Stimulated activated CD4-positive, alpha-beta T cell treated with anti-CD3 and anti-CD28 coated beads, TNF-alpha, amount 100 ng/mL, for 1 hour (primary cell): ENCODE data around the gene TTC5.
"Not testable (repeated sequence)": the region's sequence is repeated elsewhere in the genome, so short reads cannot be mapped to it uniquely, and the experiment has no call there.

Source experiments
- DNase-seq, 3 donors: peaks; one replicate each; pipeline ENCODE4 v3.0.0-alpha.2; 2020; ENCODE audit warnings: low read depth in 3 of 3, low spot score in 1 of 3

TTC5 gene

DNA sequence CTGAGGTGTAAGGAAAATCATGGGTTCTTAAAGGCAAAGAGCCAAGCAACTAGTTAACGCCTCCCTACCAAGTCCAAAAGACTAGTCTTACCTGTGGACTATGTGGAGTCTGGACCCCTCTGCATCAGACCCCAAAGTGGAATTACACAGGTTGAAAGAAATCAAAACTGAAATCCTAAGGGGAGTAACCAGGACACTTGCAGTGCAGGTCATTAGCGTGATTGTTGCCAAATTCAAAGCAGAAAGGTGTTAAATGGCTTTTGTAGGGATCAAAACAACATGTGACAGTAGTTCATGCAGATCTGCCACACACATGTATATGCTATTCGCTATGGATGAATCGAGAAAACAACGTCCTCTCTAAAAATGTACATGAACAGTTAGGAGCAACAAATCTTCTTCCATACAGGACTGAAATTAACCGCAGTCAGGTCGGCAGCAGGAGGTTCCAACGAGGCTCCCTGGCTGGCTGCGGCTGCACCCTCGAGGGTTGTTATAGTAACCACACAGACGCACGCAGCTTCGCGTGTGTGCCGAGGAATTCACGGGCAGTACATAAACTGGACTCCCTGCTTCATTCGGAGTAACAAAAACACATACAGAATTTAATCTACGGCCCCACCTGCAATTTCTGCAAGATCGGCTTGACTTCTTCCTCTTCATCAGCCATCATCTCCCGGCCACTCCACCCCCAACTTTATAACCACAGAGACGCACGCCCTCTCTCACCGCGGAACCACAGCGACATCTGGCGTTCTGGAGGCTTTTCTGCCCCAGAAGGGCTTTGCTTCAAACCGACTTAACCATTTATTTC lies at the start of gene TTC5:
TSS of gene TTC5 (minus strand) at position 687 of the 814 bp plus-strand sequence. CDS start at position 673, 14 bp downstream.
- DNase-seq: peak; percentile 76 to 92 (median 83)

DNA sequence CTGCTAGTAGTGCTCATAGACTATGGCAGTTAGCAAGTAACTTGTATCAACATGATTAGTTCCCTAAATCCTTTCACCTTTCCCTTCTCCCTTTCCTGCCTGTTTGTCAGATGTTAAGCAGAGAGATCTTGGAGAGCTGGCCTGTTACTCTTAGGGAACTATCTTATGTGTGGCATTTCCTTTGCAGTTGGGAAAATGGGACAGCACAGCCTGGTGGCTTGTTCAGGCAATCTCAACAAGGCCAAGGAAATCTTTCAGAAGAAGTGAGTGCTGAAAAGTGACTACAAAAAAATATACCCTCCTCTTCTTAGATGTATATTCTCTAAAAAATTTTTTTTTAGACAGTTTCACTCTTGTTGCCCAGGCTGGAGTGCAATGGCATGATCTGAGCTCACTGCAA lies 45.1 kb upstream of the TTC5 start:
- DNase-seq: no peak

- DNase-seq: no peak
Observed at GRCh38 chr14:20350282-20350681, 44.5 kb upstream of the TTC5 start.

- no peak for DNase-seq
Observed at GRCh38 chr14:20347747-20348146, 42.0 kb upstream of the TTC5 start.

GRCh38 chr14:20346713-20347112 lies 41.0 kb upstream of the TTC5 start:
- no peak for DNase-seq

GRCh38 chr14:20345366-20345765 lies 39.6 kb upstream of the TTC5 start:
- DNase-seq: no peak

- DNase-seq: no peak
Observed at GRCh38 chr14:20343862-20344220, 38.1 kb upstream of the TTC5 start.

- DNase-seq: peak; percentile 68 to 82 (median 69)
Observed at GRCh38 chr14:20343092-20343861, 37.5 kb upstream of the TTC5 start, which contains the start of gene PARP2. Gene PARP2, plus strand, starts transcription at chr14:20343635. Its CDS starts 7 bp downstream, at chr14:20343642.

- no peak for DNase-seq
Observed at GRCh38 chr14:20341646-20342045, 35.9 kb upstream of the TTC5 start.

DNA sequence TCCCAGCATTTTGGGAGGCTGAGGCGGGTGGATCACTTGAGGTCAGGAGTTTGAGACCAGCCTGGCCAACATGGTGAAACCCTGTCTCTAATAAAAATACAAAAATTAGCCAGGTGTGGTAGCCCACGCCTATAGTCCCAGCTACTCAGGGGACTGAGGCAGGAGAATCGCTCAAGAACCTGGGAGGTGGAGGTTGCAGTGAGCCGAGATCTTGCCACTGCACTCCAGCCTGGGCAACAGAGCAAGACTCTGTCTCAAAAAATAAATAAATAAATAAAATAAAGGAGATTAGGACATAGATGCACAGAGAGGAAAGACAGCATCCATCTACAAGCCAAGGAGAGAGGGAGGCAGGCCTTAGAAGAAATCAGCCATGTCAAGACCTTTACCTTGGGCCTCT lies 35.3 kb upstream of the TTC5 start:
- not testable (repeated sequence) for DNase-seq

DNA sequence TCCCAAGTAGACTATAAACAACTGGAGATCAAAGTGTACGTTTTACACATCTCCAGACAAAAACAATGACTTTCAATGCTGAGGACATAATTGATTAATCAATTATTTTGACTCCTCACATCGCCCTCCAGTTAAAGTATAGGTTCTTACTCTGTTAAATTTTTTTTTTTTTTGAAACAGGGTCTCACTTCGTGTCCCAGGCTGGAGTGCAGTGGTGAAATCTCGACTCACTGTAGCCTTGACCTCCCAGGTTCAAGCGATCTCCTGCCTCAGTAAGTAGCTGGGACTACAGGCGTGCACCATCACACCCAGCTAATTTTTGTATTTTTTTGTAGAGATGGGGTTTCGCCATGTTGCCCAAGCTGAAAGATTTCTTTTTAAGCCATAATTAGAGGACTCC lies 28.3 kb upstream of the TTC5 start:
- DNase-seq: no peak

- DNase-seq: no peak
Observed at GRCh38 chr14:20333494-20333841, 27.7 kb upstream of the TTC5 start.

DNA sequence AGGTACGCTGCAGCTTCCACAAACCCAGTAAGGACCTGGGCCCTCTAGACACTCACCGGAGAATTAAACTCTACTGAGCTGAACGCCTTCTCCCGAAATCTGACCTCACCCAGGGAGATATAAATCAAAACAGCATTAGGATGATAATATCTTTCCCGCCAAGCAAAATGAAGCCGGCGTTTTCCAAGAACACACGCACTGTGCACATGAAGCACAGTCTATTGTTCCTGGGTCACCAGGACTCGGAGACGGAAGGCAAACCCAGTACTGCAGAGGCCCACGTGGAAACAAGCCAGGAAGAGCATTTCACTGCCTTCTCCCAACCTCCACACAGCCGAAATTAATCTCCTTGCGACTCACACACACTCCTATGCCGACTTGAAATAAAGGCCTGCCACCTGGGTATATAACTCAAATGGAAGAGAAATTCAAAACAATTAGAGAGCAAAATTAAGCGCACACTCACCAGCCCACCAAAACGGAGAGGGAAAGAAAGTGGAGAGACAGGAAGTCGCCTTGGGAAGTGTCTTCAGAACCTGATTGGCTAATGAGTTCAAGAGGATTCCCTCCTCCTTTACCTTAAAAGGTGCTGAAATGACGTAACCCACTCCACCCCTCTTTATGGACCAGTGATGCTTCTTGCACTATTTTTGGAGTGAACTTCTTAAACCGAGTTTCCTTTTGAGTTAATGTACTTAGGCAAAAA lies 27.2 kb upstream of the TTC5 start, which contains the start of gene CCNB1IP1:
TSS of gene CCNB1IP1 (minus strand) at position 492 of the 706 bp plus-strand sequence. CDS start 16,756 bp downstream, outside the sequence.
- DNase-seq: no peak

DNA sequence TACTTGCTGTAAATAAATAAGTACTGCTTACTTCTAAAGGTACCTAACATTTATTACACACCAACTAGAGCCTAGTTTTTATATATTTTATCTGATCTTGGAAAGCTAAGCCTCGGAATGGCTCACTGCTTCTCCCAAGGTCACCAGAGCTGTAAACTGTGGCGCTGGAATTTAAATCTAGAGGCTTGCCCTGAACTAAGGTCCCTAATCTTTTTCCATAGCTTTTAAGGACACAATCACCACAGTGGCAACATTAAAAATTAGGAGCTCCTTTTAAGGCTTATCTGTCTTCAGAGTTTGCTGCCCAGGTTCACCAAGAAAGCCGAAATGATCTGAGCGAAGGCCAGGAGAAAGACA lies 26.7 kb upstream of the TTC5 start:
- DNase-seq: no peak

DNA sequence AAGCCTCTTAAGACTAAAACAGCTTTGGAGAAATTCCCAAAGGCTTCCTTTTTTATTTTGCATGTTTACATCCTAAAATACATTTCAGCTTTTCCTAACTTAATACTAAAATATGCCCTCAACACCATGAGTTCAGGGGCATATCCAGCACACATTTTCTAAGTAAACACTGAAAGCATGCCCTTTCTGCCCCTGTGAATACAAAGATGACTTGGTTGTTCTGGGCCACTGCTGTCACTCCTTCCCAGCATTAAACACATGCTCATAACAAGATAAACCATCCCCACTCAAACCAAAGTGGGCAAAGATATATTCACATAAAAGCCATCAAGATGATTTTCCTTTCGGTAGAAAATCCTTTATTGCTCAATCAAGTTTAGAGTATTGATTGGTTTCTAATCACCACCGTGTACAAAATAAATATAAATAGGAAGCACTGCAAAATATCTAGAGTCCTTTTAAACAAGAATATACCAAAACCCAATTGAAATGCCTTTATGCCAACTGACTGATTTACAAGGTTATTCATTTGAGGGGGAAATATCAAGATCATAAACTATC lies 25.4 kb upstream of the TTC5 start:
- no peak for DNase-seq

- DNase-seq: no peak
Observed at GRCh38 chr14:20329355-20329754, 23.6 kb upstream of the TTC5 start.

DNA sequence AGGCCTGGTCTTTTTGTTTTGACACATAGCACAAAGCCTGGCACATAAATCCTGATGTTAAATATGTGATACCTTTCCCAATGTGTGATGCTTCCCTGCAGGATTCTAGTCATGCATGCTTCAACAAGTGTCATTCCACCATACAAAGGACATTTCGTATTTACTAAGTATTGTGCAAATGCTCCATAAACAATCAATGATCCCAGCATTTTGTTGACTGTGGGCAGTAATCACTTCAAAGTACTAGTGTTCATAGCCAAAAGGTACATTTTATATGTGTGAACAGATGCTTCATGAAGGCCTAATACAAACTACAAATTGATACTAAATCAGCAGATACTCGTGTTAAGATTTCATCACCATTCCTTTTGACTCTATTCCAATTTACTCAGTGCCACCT lies 23.0 kb upstream of the TTC5 start:
- DNase-seq: no peak

- no peak for DNase-seq
Observed at GRCh38 chr14:20327005-20327869, 21.5 kb upstream of the TTC5 start.

DNA sequence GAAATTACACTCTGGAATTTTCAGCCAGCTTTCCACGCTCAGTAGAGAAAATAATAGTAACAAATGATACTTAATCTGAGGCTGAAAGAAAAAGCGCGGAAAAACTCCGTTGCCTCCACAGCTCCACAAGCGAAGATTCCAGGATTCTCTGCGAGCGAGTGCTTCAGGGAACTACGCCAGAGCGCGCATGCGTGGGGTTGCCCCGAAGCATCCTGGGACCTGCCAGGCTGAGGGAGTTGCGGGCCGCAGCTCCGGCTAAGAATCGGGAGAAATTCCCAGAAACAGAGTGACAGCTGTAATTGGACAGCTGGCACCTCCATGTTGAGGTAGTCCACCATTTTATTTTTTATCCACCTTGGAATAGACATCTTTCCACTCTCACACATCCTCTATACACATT lies 12.0 kb upstream of the TTC5 start:
- no peak for DNase-seq

GRCh38 chr14:20314026-20314425 lies 8.3 kb upstream of the TTC5 start:
- no peak for DNase-seq

- no peak for DNase-seq
Observed at GRCh38 chr14:20306079-20306423, 300 bp upstream of the TTC5 start.
